Measurements from ENCODE around the gene EDDM3A.

DNA sequence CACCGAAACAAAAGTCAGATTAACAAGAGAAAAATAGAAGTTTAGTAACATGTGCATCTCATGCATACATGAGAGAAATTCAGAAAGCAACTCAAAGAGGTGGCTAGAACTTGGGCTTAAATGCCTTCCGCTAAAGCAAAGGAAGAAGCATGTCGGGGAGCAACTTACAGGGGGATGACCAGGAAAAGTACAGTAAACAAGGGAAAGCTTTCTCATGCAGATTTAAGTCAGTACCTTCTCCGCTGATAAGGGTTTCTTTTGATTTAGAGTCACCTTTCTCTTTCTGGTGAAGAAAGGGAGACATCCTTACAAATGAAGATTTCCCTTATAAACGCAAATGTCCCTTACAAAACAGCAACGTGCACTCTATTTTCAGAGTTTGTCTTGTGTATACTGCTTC lies 29.4 kb downstream of the EDDM3A start:
- TF ChIP-seq RCOR1 (IDR thresholded peaks at IDR 0.05; ENCODE audit: insufficient replicate concordance, low read length), result no peak
- TF ChIP-seq, protein P1, sequence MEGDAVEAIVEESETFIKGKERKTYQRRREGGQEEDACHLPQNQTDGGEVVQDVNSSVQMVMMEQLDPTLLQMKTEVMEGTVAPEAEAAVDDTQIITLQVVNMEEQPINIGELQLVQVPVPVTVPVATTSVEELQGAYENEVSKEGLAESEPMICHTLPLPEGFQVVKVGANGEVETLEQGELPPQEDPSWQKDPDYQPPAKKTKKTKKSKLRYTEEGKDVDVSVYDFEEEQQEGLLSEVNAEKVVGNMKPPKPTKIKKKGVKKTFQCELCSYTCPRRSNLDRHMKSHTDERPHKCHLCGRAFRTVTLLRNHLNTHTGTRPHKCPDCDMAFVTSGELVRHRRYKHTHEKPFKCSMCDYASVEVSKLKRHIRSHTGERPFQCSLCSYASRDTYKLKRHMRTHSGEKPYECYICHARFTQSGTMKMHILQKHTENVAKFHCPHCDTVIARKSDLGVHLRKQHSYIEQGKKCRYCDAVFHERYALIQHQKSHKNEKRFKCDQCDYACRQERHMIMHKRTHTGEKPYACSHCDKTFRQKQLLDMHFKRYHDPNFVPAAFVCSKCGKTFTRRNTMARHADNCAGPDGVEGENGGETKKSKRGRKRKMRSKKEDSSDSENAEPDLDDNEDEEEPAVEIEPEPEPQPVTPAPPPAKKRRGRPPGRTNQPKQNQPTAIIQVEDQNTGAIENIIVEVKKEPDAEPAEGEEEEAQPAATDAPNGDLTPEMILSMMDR (conservative IDR thresholded peaks at IDR 0.05; ENCODE audit: low read depth, low read length), result no peak
- TF ChIP-seq POLR2A (IDR thresholded peaks at IDR 0.05; ENCODE audit: low read depth, low read length), result no peak
- no peak for TF ChIP-seq RAD21 (IDR thresholded peaks at IDR 0.05; ENCODE audit: low read length)
- TF ChIP-seq MAFK (IDR thresholded peaks at IDR 0.05; ENCODE audit: low read depth, low read length), result no peak
- TF ChIP-seq, protein P2, sequence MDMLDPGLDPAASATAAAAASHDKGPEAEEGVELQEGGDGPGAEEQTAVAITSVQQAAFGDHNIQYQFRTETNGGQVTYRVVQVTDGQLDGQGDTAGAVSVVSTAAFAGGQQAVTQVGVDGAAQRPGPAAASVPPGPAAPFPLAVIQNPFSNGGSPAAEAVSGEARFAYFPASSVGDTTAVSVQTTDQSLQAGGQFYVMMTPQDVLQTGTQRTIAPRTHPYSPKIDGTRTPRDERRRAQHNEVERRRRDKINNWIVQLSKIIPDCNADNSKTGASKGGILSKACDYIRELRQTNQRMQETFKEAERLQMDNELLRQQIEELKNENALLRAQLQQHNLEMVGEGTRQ (IDR thresholded peaks at IDR 0.05; ENCODE audit: low read depth, low read length), result no peak
- TF ChIP-seq MXI1 (IDR thresholded peaks at IDR 0.05; ENCODE audit: borderline replicate concordance, low read depth, low read length), result no peak

All from IMR-90 (cell line).